Measurements from ENCODE around the gene NSUN4.
A peak's percentile ranks its signal among the peaks of the same experiment; 100 is the strongest.

The NSUN4 gene

GRCh38 chr1:46401154-46401913 is 60.7 kb downstream of the NSUN4 start:
- in situ Hi-C loops (cut with MboI; ENCODE audit: low pct_unique_long_range_greater_than_20kb, low sequenced_read_pairs) = no loop called here
- DNase-seq = no peak

DNA sequence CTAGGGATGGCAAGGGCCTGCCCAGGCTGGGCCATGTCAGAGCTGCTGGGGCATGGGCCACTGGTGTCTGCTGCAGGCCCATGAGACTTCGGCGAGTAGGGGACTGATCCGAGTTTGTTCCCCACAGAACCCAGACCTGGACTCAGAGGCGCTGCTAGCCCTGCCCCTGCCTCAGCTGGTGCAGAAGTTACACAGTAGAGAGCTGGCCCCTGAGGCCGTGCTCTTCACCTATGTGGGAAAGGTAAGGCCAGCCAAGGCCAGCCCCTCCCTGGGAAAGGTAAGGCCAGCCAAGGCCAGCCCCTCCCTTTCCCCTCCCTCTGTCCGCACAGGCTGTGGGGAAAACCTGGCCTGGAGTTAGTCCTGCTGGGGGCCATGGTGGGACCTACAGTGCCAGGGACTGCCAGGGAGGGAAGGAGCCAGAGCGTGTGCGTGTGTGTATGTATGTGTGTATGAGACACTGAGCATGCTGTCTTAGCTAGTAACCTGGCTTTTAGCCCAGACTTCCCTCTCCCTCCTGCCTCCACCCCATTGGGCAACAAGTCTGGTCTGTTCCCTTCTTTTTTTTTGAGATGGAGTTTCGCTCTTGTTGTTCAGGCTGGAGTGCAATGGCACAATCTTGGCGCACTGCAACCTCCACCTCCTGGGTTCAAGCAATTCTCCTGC is 61.5 kb downstream of the NSUN4 start:
- in situ Hi-C loops (cut with MboI; ENCODE audit: low pct_unique_long_range_greater_than_20kb, low sequenced_read_pairs) = no loop called here
- DNase-seq = peak; percentile 19

- in situ Hi-C loops (cut with MboI; ENCODE audit: low pct_unique_long_range_greater_than_20kb, low sequenced_read_pairs) = no loop called here
- no peak for DNase-seq
Measured at GRCh38 chr1:46403916-46404315, 63.3 kb downstream of the NSUN4 start.

GRCh38 chr1:46404482-46405196 is 64.0 kb downstream of the NSUN4 start:
- in situ Hi-C loops (cut with MboI; ENCODE audit: low pct_unique_long_range_greater_than_20kb, low sequenced_read_pairs) = no loop called here
- DNase-seq = no peak

- no peak for DNase-seq
- in situ Hi-C loops (cut with MboI; ENCODE audit: low pct_unique_long_range_greater_than_20kb, low sequenced_read_pairs) = no loop called here
Measured at GRCh38 chr1:46405197-46405555, 64.6 kb downstream of the NSUN4 start.

- in situ Hi-C loops (cut with MboI; ENCODE audit: low pct_unique_long_range_greater_than_20kb, low sequenced_read_pairs) = no loop called here
- no peak for DNase-seq
Measured at GRCh38 chr1:46405724-46406123, 65.1 kb downstream of the NSUN4 start.

- in situ Hi-C loops (cut with MboI; ENCODE audit: low pct_unique_long_range_greater_than_20kb, low sequenced_read_pairs) = no loop called here
Measured at GRCh38 chr1:46406881-46407608, 66.4 kb downstream of the NSUN4 start.

DNA sequence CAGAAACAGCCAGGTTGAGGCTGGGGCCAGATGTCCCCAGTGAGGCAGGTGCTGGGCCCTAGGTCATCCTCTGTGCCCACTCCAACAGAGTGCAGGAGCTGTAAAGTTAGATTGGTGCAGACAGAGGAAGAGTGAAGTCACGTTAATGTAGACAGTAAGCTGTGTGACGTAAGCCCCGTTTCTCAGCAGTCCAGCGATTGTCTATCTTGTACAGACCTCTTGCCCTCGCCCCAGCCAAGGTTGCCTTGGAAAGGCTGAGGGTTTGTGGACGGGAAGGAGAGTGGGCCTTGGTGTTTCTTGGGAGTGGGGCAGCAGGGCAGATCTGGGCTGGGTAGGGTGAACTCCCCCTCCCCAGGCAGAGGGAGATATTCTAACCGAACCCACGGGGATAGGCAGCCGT is 67.0 kb downstream of the NSUN4 start:
- in situ Hi-C loops (cut with MboI; ENCODE audit: low pct_unique_long_range_greater_than_20kb, low sequenced_read_pairs) = no loop called here
- no peak for DNase-seq

More at GRCh38 chr1:46406881-46407608, 66.4 kb downstream of the NSUN4 start:
- no peak for DNase-seq

- in situ Hi-C loops (cut with MboI; ENCODE audit: low pct_unique_long_range_greater_than_20kb, low sequenced_read_pairs) = no loop called here
- DNase-seq = no peak
Measured at GRCh38 chr1:46408356-46409062, 67.9 kb downstream of the NSUN4 start.

- in situ Hi-C loops (cut with MboI; ENCODE audit: low pct_unique_long_range_greater_than_20kb, low sequenced_read_pairs) = no loop called here
Measured at GRCh38 chr1:46409063-46409372, 68.4 kb downstream of the NSUN4 start.

GRCh38 chr1:46410156-46411009 is 69.8 kb downstream of the NSUN4 start:
- in situ Hi-C loops (cut with MboI; ENCODE audit: low pct_unique_long_range_greater_than_20kb, low sequenced_read_pairs) = no loop called here
- no peak for DNase-seq

More at GRCh38 chr1:46409063-46409372, 68.4 kb downstream of the NSUN4 start:
- DNase-seq = no peak

DNA sequence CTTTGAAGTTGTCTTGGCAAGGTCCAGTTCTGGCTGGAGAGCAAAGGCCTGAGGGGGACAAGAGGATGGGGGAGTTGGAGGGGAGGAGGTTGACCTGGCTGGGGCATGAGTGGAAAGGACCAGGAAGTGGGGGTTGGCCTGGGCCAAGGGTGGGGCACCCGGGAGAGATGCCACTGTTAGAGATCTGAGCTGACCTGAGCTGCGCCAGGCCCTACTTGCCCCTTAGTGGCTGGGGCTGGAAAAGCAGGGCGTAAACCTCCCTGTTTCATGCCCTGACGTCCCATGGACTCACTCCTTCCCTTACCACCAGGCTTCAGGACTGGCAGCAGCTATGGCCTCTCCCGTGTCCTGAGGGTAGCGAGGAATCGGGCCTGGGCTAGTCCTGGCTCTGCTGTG is 70.4 kb downstream of the NSUN4 start:
- no peak for DNase-seq
- in situ Hi-C loops (cut with MboI; ENCODE audit: low pct_unique_long_range_greater_than_20kb, low sequenced_read_pairs) = no loop called here
